Fibroblast of skin of back (primary cell): ENCODE results near the gene UACA.
A peak's percentile ranks its signal among the peaks of the same experiment; 100 is the strongest.
"Not testable (repeated sequence)": the region's sequence is repeated elsewhere in the genome, so short reads cannot be mapped to it uniquely, and the experiment has no call there.

ENCODE experiments used
- DNase-seq: peaks from one replicate; pipeline ENCODE4 v3.0.0-alpha.2; 2013

UACA gene

DNA sequence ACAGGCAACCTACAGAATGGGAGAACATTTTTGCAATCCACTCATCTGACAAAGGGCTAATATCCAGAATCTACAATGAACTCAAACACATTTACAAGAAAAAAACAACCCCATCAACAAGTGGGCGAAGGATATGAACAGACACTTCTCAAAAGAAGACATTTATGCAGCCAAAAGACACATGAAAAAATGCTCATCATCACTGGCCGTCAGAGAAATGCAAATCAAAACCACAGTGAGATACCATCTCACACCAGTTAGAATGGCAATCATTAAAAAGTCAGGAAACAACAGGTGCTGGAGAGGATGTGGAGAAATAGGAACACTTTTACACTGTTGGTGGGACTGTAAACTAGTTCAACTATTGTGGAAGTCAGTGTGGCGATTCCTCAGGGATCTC is 100.3 kb downstream of the UACA start:
- not testable (repeated sequence) for DNase-seq

DNA sequence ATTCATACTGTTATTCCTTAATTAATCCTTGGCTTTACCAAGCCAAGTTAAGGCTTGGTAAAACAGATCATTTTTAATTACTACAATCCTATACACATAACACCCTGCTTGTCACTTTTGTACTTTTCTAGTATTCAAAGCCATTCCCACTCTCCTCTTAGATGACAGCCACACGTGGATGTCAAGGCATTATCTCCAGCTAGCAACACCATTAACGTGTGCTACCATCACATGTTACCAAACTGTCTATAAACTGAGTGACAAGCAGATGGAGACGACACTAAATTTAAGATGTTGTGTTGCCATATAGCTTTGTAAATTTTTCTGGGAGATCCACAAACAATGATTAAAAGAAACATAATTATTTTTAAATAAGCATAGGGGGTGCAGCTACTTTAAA is 103.7 kb downstream of the UACA start:
- DNase-seq, result no peak

DNA sequence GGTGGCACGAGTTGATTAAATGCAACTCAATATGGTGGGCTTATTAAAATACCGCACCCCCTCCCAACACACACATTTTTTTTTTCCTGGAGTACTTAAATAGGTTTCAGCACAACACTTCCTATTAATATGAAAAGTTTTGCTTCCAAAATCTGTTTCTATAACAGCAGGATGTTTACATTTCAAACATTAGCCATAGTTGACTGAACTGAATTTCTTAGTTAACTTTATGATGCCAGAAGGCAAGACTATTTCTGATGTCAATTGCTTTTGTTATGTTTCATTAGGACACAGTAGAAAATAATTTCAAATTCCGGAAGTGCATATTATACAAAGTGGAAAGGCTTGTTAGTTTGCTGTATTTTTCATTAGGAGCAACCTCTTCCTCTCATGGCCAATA is 104.7 kb downstream of the UACA start:
- DNase-seq, result no peak

DNA sequence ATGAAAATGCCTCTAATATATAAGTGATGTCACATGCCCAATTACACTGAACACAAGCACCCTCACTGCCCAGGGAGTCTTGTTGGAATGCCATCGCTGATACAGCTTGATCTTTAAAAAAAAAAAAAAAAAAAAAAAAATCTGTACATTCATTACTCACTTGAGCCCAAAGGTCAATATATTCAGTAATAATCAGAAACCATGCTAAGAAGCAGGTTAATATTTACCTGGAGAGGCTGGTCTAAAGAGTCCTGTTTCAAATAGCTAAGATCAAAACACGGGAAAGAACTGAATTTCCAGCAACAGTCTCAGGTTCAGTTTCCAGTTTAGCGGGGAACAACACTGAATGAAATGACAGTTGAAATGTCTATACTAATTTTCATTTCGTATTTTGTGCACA is 109.9 kb downstream of the UACA start:
- no peak for DNase-seq

DNA sequence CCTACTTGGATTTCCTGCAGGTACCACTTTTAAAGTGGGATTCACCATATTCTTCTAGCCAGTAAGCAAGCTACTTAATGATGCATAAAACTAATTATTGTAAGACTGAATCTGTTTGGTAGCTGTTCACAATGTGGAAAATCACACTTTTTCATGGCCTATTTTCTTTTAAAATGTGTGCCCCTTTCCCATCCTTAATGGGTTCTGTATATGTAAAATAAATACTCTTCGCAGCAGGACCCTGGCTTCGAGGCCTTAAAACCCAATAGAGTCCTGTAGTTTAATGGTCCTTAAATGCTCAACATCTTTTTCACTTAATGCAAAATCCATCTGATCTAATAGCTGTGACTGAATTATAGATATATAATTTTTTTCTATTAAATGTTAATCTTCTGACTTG is 111.0 kb downstream of the UACA start:
- no peak for DNase-seq

DNA sequence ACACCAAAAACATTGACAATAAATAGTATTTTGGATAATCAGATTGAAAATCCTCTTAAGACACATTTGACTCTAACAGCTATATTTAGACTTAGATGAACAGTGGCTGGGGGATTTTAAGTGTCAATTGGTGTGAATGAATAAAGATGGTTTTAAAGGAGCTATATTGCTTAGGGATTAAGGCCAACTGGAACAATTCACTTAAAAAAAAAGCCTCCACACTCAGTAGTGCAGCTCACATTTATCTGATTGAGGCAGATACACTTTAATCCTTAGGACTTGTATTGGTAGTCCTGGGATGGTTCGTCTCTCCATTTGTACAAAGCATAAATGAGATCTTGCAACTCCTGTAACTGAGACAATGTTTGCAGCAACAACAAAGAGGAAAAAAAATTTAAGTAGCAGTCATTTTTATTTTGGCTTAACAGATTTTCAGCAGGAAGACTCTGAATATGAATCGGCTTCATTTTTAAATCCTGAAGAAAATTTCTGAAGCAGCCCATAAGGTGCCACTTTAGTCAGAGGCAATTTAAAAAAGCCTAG is 112.0 kb downstream of the UACA start:
- no peak for DNase-seq

DNA sequence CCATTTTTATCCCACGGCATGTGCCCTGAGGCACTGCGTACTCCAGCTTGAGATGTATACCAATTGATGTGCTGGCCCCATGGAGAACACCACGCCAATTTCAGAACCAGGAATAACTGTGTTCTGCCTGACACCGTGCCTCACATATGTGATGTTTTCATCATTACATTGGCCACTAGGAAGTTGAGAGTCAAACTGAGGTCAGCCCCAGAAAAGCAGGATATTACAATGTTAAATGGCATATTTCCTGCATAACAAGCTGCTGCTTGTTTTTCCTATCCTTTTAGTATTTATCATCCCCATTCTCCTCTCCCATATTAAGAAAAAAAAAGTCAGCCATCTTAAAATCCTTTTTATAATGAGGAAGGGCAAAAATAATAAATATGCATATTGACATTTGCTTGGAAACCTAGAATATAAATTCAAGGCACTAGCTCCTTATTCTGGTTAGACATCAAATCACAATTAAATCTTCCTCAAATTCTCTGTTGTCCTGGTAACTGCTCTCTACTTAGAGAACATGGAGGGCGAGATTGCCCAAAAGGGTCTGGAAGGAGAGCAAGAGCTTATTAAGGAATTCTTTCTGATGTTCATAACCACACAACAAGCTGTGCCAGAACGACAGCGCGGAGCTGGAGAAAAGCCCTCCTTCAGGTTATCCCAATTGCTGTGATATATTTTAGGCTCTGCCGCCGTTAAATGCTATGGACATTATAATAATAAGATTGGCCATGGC is 112.6 kb downstream of the UACA start:
- DNase-seq, result no peak

DNA sequence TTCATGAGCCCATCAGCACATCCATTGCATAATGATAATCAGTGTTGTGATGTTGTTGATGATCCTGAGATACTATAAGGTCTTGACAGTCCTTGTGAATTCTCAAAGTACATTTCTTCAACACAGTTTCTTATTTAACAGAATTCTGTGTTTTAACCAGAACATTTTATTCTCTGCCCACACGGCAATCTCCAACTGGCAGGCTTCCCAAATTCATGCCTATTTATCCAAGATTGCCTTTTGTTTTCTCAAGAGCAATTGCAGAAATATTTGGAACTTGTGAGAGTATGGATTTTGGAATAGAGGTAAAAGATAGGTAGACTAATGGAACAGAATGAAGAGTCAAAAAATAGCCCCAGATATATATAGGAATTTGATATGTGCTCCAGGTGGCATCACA is 116.0 kb downstream of the UACA start:
- no peak for DNase-seq

DNA sequence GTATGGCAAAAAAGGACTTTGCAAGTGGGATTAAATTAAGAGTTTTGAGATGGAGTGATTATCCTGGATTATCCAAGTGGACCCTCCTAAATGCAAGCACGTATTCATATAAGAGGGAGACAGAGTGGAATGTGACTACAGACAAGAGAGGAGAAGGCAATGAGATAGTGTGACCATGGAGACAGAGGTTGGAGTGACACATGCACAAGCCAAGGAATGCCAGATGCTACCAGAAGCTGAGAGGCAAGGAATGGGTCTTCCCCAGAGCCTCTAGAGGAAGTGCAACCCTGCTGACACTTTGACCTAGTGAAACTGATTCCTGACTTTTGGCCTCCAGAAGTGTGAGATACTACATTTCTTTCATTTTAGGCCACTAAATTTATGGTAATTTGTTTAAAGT is 117.2 kb downstream of the UACA start:
- peak; percentile 16 for DNase-seq

DNA sequence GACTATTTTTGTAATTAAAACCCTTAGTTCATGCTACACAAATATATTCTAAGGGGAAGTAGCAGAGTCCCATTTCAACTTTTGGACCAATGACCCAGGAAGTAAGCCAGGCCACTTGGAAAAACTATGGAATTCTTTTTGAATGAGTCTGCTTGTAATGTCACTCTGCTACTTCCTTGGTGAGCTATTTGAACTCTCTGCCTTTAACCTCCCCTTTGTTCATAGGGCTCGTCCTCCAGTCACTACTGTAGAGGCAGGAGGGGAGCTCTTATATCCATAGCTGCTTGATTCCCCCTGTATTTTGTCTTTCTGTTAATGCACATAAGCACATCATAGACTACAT is 119.6 kb downstream of the UACA start:
- peak; percentile 54 for DNase-seq

DNA sequence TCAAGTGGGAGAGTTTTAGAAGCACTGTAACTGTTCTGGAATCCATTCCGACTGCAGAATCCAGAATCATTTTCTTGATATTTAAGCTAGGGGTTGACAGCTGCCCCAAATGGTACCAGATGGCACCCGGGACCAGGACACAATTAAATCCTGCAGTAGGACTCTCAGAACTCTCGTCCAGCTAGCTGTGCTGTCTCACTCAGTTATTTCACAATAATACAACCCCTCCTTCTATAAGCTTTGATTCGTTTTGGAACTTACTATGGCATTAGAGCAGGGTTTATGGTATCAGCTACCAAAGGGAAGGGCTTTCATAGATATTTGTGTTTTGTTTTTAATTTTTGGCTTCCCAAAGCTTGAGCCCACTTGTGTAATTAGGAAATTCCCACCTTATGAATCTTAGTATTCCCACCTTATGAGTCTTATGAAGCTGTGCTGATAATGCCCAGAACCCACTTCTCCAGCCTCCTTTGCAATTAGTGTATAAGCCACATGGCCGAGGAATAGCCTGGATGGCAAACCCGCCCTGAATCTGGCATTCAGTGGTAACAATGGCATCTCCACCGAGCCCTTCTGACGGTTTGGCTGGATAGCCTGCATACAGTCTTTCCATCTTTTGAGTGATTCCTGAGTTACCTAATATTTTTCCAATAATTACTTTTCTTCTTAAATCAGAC is 120.1 kb downstream of the UACA start:
- DNase-seq, result no peak

DNA sequence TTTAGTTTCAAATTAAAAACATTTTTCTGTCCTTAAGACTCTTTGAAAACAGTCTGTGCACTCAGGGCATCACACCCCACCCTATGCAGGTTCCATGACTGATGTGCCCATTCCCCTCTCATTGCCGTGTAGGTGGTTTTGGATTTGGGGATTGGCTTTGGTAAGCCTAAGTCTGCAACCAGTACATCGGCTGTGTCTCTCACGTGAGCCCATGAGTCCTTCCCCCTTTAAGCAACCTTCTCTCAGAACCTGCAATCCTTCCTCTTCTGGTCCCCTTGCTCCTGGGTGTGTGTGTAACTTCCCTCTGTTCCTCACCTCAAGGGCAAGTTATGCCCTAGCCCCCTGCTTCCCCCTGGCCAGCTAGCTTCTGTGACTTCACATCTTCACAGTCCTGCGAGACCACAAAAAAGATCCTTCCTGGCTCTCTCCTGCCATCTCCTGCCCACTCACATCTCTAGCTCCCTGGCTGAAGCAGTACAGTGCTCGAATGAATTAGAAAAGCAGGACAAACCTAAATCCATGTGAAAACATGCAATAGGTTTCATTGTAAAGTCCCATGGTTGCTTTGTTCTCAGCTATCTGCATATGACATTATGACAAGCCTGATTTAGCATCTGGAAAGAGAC is 126.7 kb downstream of the UACA start:
- peak; percentile 19 for DNase-seq

DNA sequence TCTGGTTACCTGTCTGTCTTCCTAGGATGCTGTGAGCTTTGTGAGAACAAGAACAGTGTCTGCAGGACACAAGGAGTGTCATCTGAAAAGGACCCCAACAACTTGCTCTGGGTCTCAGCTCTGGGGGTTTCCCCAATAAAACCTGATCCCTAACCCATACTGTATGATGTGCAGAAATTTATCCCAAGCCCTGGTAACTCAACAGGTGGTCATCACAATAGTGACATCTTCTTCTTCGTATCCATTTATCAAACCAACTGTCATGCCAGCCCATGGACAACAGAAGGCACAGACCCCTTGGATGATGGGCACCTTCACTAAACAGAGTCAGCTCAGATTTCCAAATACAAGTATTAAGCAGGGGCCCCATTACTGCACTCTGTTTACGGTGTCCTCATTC is 127.5 kb downstream of the UACA start:
- no peak for DNase-seq

DNA sequence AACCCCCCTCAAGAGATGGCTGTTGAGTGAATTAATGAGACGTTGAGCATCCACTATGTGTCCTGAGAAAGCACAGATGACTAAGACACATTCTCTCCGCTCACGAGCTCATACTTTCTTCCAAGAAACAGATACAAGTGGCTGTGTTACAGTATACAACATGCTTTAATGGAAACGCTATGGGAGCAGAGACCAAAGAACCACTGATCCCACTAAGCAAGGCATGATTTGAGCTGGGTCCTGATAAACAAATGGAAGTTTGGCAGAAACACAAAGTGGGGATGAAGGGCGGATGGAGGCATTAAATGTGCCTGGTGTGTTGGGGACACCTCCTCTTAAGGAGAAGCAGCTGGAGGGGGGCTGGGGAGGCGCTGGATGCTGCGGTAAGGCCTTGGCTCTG is 129.4 kb downstream of the UACA start:
- DNase-seq, result no peak

DNA sequence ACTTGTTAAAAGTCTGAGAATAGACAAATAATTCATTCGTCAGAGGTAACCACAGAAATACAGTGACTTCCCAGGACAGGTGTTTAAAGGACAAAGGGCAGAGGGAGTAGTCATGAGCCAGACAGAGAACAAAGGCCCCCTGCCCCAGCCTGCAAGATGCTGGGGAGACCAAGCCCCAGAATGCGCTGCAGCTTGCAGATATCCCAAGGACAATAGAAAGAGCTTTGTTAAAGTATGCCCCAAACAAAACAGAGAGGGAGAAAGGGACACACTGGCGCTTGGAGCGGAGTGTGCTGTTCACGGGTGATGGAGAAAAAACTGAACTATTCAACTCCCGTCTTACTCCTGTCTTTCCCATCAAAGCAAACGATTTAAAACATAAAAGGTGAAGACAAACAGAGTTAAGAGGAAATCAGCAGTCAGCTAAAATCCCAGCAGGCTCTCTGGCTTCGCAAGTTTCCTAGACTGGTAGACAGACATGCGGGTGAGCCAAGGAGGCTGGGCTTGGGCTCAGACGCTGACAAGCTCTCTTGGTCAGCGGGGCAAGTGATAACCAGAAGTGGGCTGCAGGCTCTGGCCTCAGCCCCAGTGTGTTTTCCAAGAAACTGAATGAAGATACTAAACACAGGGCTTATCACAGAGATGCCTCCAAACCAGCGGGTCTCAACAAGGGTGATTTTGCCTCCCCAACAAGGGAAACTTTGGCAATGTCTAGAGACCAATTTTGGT is 130.1 kb downstream of the UACA start:
- no peak for DNase-seq

DNA sequence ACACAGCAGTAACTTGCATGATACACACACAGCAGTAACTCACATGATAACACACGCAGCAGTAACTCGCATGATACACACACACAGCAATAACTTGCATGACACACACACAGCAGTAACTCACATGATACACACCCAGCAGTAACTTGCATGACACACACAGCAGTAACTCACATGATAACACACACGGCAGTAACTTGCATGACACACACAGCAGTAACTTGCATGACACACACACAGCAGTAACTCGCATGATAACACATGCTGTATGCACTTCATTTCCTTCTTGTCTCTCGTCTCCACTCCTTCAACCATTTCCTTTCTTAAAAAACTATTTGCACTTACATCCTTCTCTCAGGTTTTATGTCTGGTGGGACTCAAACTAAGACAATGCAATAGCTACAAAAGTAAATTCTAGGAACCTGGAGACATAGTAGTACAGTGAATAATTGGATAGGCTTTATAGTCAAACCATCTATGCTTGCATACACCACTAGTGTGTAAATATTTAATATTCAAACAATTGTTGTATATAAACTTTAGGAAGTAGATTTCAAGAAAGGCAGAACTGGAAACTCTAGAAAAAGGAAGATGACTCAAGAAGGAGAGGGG is 130.8 kb downstream of the UACA start:
- DNase-seq, result peak; percentile 21

DNA sequence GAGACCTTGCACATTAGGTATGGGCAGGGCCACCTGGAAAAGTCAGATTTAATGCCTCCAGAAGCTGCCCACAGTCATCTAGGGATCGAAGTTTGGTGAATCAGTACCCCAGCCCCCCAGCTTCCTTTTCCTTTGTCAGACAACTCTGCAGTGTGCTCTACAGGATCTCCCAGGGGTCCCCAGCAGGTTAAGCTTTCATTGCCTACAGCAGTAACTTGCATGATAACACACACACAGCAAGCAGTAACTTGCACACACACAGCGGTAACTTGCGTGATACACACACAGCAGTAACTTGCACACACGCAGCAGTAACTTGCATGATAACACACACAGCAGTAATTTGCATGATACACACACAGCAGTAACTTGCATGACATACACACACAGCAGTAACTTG is 131.3 kb downstream of the UACA start:
- DNase-seq, result no peak

DNA sequence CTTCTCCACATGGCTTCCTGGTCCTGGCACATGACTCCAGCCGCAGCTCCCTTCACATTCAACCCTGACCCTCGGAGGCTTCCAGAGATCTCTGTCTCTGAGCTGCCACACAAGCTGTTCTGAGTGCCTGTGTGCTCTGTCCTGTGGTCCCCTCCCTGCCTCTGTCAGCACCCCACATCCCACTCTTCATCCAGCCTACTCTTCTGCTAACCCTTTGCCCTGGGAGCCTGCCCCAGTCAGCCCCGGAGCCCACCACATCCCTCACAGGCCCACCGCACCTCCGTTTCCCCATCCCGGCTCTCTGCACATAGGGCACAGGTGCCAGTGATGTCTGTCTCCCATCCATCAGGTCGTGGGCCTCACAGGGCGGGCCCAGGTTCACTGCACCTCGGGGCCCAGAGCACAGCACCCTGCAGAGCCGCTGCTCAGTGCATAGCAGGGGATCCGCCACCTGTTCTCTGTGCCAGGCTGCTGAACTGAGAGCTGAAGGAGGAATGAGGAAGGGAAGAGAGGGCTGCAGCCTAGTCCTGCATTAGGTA is 133.6 kb downstream of the UACA start:
- DNase-seq, result no peak

DNA sequence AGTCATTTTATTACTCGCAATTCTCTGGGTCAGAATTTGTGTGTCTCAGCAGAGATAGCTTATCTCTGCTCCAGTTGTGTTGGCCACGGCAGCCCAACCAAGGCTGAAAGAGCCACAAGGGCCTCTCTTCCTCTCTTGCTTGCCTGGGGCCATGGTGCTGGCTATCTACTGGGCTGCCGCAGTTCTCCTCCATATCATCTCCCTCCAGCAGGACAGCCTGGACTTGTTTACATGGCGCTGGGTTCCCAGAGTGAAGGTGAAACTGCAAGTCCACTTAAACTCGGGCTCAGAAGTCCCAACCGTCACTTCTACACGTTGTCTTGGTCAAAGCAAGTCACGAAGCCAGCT is 134.8 kb downstream of the UACA start:
- no peak for DNase-seq

DNA sequence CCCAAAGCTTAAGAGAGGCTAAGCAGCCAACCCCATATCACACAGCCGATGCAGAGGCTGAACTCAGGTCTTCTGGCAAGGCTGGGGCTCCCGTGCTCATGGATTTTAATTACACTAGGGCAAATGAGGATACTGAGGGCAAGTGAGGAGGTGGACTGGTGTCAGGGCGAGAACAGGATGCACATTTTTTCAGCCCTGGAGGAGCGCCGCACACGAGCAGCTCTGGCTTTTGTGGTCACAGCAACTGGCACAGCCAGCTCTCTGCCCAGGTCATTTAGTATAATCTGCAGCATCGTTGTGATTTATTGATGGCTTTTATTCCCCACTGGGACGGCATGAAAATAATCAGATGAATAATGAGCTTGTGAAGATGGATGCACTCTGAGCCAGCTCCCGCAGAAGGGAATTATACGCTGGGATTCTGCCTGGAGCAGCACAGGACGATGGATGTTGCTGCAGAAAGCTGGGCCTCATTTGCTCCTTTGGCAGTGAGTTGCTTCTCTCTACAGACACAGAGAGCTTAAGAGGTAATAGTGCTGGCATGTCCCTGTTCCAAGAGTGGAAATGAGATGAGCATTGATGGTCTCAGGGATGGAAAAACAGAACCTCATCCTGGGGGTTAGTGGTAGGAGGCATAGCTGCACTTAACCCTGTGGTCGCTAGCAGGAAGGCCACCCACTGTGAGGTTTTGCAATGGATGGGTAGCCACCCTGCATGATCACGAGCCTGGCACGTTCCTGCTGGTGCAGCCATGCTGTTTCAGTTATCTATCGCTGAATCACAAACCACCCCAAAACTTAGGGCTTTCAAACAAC is 135.4 kb downstream of the UACA start:
- DNase-seq, result peak; percentile 78

DNA sequence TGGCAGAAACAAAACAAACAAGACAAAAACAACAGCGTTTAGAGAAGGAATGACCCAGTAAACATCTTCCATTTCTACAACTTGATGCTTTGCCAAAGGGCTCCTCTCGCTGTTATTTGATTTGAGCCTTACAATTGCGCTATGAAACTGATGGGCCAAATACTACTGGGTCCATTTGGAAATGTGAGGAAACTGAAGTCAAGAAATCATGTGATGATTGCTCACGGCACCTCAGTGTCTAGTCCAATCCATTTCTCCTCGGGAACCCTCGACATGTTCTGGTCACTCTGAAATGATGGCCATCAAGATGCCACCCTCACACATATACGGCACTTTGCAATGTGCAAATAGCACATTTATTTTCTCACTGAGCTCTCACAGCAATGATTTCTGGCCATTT is 136.0 kb downstream of the UACA start:
- DNase-seq, result no peak

DNA sequence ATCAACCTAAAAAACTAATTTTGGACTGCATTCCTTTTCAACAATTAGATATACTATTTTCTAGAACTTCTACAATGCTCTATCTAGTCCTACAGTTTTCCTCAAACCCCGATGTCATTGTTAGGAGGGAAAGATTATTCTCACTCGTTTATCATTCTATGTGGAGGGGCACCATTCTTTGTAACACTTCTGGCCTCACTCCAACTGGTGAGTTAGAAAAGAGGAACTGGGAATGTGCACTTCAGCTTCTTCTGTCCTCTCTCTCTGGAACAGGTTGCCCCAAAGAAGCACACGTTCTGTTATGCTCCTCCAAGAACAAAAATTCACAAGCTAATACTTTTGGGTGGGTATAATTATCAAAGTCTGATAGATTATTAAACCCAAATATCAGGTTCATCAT is 137.9 kb downstream of the UACA start:
- no peak for DNase-seq
